Choroid plexus epithelial cell (primary cell): ENCODE data around the gene ARHGAP28.

Experiments
- DNase-seq: peaks from one replicate; pipeline ENCODE4 v3.0.0-alpha.2; 2010; ENCODE audit warnings: low read depth
- H3K4me3 ChIP-seq: 2 replicates; pipeline ENCODE4 v1.5.1; 2011; ENCODE audit warnings: low read depth, mild to moderate bottlenecking, control low read depth, low read length, moderate library complexity
- TF ChIP-seq, protein P1 (sequence below): conservative IDR thresholded peaks from 2 replicates; pipeline ENCODE4 v1.5.1; 2011; ENCODE audit warnings: low read depth, mild to moderate bottlenecking, control low read depth, inconsistent platforms, low read length, moderate library complexity

ARHGAP28 gene

DNA sequence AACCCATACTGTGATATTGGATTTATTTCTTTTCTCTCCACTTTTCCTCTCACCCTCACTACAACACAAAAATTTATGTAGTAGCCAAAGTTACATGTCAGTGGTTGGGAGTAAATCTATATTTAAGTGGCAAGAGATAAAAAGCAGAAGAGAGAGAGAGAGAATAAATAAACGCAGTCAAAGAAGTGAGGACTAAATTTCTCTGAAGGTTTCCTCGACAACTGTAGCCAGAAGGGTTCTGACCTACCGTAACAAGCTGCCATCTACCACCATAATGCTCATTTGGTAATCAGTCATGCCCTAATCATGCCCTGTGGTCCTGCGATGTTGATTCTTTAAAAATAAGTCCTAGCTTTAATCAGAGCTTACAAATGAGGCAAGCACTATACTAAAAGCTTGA, 9.1 kb downstream of the ARHGAP28 start:
- H3K4me3 ChIP-seq: no peak overlapping the region
- TF ChIP-seq, protein P1, sequence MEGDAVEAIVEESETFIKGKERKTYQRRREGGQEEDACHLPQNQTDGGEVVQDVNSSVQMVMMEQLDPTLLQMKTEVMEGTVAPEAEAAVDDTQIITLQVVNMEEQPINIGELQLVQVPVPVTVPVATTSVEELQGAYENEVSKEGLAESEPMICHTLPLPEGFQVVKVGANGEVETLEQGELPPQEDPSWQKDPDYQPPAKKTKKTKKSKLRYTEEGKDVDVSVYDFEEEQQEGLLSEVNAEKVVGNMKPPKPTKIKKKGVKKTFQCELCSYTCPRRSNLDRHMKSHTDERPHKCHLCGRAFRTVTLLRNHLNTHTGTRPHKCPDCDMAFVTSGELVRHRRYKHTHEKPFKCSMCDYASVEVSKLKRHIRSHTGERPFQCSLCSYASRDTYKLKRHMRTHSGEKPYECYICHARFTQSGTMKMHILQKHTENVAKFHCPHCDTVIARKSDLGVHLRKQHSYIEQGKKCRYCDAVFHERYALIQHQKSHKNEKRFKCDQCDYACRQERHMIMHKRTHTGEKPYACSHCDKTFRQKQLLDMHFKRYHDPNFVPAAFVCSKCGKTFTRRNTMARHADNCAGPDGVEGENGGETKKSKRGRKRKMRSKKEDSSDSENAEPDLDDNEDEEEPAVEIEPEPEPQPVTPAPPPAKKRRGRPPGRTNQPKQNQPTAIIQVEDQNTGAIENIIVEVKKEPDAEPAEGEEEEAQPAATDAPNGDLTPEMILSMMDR: no peak
- no peak for DNase-seq

DNA sequence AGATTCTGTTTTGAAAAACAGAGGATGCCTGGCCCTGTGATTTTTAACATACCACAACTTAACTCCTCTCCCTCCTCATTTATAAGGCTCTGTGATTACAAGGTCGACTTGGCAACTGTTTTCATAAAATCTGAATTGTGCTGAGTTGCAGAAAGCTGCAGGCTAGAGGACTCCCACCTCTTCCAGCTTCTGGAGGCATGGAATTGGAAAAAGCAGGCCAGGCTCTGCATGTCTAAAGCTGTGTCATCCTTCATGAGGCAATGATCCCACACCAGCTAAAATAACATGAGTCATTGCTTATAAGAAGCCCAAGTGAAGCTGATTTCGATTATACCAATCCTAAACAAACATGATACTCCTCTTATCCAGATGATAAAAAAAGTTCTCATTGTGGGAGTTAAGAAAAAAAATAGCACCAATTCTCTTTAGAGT, 11.7 kb downstream of the ARHGAP28 start:
- peak; percentile 99 for DNase-seq
- TF ChIP-seq, protein P1: no peak
- no peak overlapping the region for H3K4me3 ChIP-seq

DNA sequence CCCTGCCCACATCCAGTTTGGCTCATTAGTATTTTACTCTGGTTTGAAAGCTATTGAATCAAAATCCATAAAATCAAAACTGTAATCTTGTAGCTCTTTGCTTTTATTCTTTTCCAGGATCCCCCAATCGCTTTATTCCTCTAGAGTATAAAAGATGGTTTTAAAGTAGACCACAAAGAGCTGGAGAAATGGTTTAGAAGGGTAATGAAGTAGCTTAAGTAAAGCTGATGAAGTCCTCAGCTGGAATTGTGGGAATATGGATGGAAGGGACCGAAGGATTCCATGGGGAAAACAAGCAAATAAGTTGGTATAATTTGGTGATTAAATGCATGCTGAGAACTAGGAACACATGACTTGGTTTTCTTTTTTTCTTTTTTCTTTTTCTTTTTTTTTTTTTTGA, 12.3 kb downstream of the ARHGAP28 start:
- TF ChIP-seq, protein P1: no peak
- no peak overlapping the region for H3K4me3 ChIP-seq

DNA sequence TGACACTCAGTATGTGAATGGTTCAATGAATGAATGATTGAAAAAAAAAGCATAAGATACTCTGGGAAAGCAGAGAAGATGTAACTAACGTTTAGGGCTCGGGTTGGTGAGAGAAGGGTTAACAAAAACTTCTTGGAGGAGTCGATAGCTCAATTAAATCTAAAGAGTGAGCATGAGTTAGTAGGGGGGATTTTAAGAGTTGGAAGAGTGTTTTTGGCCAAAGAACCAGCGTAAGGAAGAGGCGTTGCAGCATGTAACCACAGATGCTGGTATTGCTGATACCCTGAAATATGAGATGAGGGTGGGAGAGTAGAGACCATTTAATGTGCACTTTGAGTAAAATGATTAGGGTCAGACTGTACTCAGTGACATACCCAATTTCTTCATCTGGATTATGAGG, 14.5 kb downstream of the ARHGAP28 start:
- TF ChIP-seq, protein P1: no peak
- no peak for DNase-seq
- H3K4me3 ChIP-seq: no peak overlapping the region

More for the DNA sequence above, 12.3 kb downstream of the ARHGAP28 start:
- DNase-seq: no peak

DNA sequence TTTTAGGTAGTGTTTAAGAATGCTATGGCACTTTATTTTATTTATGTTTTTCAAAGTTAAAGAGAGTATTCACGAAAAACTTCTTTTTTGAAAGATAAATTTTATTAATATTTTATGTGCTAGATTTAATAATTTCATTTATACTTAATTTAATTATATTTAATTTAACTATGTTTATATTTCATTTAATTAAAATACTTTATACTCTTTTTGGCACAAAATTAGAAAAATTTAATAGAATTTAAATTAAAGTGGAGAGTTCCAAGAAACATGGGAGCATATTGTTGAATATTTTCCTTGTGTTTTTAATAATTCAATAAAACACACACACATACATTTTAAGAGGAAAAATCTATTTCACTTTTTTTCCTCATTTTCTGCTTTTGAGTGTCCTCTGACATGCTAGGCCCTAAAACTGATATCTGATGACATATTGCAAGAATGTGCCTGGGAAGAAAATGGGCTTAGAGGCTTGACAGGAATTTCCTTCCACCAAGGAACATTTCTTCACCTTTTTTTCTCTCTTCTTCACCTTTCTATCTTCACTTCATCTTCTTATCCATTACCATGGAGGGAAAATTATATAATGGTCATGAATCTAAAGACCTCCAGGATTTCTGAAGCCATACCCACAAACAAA, 15.4 kb downstream of the ARHGAP28 start:
- TF ChIP-seq, protein P1: no peak
- no peak overlapping the region for H3K4me3 ChIP-seq
- peak; percentile 60 for DNase-seq

DNA sequence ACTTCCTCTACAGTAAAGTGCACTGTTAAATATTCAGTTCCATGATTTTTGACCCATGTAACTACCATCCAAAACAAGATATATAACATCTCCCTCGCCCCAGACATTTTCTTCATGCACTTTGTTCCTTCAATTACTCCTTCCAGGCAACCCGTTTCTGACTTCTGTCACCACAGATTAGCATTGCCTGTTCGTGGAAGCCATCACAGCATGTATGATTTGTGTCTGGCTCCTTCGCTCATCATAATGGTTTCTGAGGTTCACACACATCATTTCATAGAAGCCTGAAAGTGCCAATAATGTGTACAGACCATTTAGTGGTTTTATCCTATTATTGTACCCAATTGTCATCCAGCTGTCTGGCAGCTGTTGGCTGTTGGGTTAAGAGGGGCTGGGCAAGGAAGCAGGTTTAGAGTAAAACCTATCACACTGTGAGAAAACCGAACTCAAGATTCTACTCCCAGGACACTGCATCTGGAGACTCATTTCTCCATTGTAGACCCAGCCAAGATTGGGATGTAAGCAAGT, 16.1 kb downstream of the ARHGAP28 start:
- TF ChIP-seq, protein P1: no peak
- no peak overlapping the region for H3K4me3 ChIP-seq

DNA sequence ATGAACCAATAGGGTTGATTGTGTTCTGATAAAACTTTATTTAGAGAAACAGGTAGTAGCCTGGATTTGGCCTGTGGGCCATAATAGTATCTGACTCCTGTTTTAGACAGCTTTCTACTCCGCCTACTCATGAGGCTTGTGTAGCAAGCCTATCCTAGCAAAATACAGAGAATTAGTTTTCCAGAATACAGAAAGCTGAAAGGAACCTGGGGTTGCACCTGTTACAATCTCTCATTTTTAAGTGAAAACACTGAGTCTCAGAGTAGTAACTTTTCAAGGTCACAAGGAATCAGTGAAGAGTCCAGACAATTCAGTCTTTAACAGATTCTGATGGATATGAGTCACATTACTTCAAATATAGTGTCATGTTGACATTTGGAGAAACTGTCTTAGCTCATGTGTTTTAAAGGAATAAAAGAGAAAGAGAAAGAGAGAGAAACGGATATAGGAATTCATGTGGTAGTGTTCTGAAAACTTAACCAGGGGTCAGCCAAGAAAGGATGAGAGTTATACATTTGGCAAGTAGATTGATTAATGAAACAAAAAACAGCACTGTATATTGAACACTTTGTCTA, 17.0 kb downstream of the ARHGAP28 start:
- TF ChIP-seq, protein P1: no peak
- DNase-seq: peak; percentile 56
- H3K4me3 ChIP-seq: no peak overlapping the region

More for the DNA sequence above, 16.1 kb downstream of the ARHGAP28 start:
- DNase-seq: no peak
